HL-60 (cell line): ENCODE results near the gene GRM4.

ENCODE experiments used
- GABPA ChIP-seq: IDR thresholded peaks from 2 replicates; pipeline ENCODE4 v1.6.1; 2012; ENCODE audit warnings: low read depth
- POLR2AphosphoS5 ChIP-seq: IDR thresholded peaks from 2 replicates; pipeline ENCODE4 v1.6.1; 2012; ENCODE audit warnings: low read depth
- REST ChIP-seq: IDR thresholded peaks from 2 replicates; pipeline ENCODE4 v1.6.1; 2012; ENCODE audit warnings: low read depth; ENCODE audit not compliant: insufficient replicate concordance
- SPI1 ChIP-seq: IDR thresholded peaks from 2 replicates; pipeline ENCODE4 v1.6.1; 2012; ENCODE audit warnings: low read depth, mild to moderate bottlenecking, borderline replicate concordance
- TF ChIP-seq, protein P1 (sequence below): IDR thresholded peaks from one replicate; pipeline ENCODE4 v1.5.1; 2011; ENCODE audit warnings: low read length, control low read depth, inconsistent platforms; ENCODE audit not compliant: insufficient read depth

DNA sequence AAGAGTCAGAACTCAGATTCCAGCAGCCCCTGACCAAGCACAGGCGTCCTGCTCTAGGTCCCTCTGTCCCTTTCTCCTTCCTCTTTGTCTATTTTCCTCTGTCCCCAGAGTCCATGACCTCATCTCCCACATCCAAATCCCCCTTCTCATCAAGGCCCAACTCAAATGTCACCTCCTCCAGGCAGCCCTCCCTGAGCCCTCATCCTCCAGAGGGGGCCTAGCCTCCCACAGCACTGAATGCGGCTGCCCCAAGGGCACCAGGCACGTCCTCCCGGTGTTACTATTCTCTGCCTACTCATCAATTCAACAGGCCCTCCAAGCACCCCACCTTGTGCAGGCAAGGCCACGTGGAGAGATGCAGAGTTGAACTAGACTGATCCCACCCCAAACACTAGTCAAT is 49.7 kb downstream of the GRM4 start:
- TF ChIP-seq, protein P1, sequence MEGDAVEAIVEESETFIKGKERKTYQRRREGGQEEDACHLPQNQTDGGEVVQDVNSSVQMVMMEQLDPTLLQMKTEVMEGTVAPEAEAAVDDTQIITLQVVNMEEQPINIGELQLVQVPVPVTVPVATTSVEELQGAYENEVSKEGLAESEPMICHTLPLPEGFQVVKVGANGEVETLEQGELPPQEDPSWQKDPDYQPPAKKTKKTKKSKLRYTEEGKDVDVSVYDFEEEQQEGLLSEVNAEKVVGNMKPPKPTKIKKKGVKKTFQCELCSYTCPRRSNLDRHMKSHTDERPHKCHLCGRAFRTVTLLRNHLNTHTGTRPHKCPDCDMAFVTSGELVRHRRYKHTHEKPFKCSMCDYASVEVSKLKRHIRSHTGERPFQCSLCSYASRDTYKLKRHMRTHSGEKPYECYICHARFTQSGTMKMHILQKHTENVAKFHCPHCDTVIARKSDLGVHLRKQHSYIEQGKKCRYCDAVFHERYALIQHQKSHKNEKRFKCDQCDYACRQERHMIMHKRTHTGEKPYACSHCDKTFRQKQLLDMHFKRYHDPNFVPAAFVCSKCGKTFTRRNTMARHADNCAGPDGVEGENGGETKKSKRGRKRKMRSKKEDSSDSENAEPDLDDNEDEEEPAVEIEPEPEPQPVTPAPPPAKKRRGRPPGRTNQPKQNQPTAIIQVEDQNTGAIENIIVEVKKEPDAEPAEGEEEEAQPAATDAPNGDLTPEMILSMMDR: no peak
- TF ChIP-seq GABPA: no peak
- no peak for TF ChIP-seq REST
- TF ChIP-seq POLR2AphosphoS5: no peak
- no peak for TF ChIP-seq SPI1
